Right atrium auricular region (tissue), 2 donors: ENCODE measurements around the gene DNAJC7. TPM values are rescaled to one million over a fixed set of nuclear protein-coding genes. Genes with fewer than 3 reads are reported as not detected.
"Not testable (repeated sequence)": the region's sequence is repeated elsewhere in the genome, so short reads cannot be mapped to it uniquely, and the experiment has no call there.

ENCODE experiments used
- DNase-seq: peaks from one replicate; pipeline ENCODE4 v3.0.0-alpha.2; 2019; ENCODE audit warnings: low spot score
- H3K27ac ChIP-seq, 2 donors: fragments of 200-600 bp; sonication (generic); 1 replicate in 1 of 2; 2 replicates in 1 of 2; pipeline ENCODE4 v1.5.1; 2016 to 2019
- H3K27me3 ChIP-seq, 2 donors: fragments of 200-600 bp; sonication (generic); one replicate each; pipeline versions ENCODE4 v1.5.1 to v1.6.0; 2017 to 2019
- H3K36me3 ChIP-seq: fragments of 200-600 bp; sonication (generic); one replicate; pipeline ENCODE4 v1.5.1; 2016
- H3K4me1 ChIP-seq, 2 donors: fragments of 200-600 bp; sonication (generic); one replicate each; pipeline versions ENCODE4 v1.5.1 to v1.6.0; 2017 to 2019
- H3K4me3 ChIP-seq, 2 donors: fragments of 200-600 bp; sonication (generic); 1 replicate in 1 of 2; 2 replicates in 1 of 2; pipeline ENCODE4 v1.5.1; 2017 to 2019; ENCODE audit warnings: mild to moderate bottlenecking in 1 of 2, moderate library complexity in 1 of 2
- H3K9me3 ChIP-seq, 2 donors: fragments of 200-600 bp; sonication (generic); one replicate each; pipeline ENCODE4 v1.5.1; 2019
- CTCF ChIP-seq, 2 donors: fragments of 200-600 bp; sonication (generic); IDR thresholded peaks; one replicate each; pipeline ENCODE4 v1.5.1; 2019; ENCODE audit warnings: antibody characterized with exemption in 2 of 2
- total RNA-seq, 2 donors: library from RNA; depleted of rRNA; stranded (reverse); fragments of >200 nt; gene quantifications; one replicate each; pipeline ENCODE4 v1.1.0, GENCODE V29; 2016

Gene DNAJC7
- total RNA-seq, 2 donors from 2014 or later = 42.7 to 47.1 TPM

GRCh38 chr17:42017866-42018200, 594 bp upstream of the DNAJC7 start:
- H3K27ac ChIP-seq = peak overlapping the region; percentile 92
- peak overlapping the region; percentile 83 to 91 for H3K4me3 ChIP-seq
- TF ChIP-seq CTCF (IDR thresholded peaks at IDR 0.05) = no peak
- no peak for DNase-seq
- H3K4me1 ChIP-seq = peaks cover 0 to 51% of the 10 kb centered on the region in 2 donors
- no peaks in the 10 kb centered on the region for H3K27me3 ChIP-seq
- H3K36me3 ChIP-seq = peaks cover 11% of the 10 kb centered on the region
- H3K9me3 ChIP-seq = no peaks in the 10 kb centered on the region

GRCh38 chr17:42016411-42016831, 818 bp downstream of the DNAJC7 start:
- TF ChIP-seq CTCF (IDR thresholded peaks at IDR 0.05) = no peak
- Histone ChIP-seq H3K27ac (peak overlapping the region; percentile 92), H3K27me3 (no peaks in the 10 kb centered on the region), H3K4me1 (peaks cover 0 to 59% of the 10 kb centered on the region in 2 donors), H3K36me3 (no peaks in the 10 kb centered on the region), H3K9me3 (no peaks in the 10 kb centered on the region), H3K4me3 (peak overlapping the region; percentile 83 to 91)
- no peak for DNase-seq

- H3K27ac ChIP-seq, H3K9me3 ChIP-seq, DNase-seq, H3K4me3 ChIP-seq, H3K36me3 ChIP-seq, H3K27me3 ChIP-seq: not testable (repeated sequence)
- H3K4me1 ChIP-seq = peaks cover 0 to 75% of the 10 kb centered on the region in 2 donors
These were observed 3.5 kb downstream of the DNAJC7 start for GRCh38 chr17:42013740-42014139.

- H3K36me3 ChIP-seq, DNase-seq: not testable (repeated sequence)
These were observed 4.9 kb downstream of the DNAJC7 start for GRCh38 chr17:42012363-42012762.

GRCh38 chr17:42010898-42011516, 6.2 kb downstream of the DNAJC7 start:
- H3K27me3 ChIP-seq = no peaks in the 10 kb centered on the region
- peaks cover 0 to 80% of the 10 kb centered on the region in 2 donors for H3K4me1 ChIP-seq
- no peaks in the 10 kb centered on the region for H3K9me3 ChIP-seq
- no peaks in the 10 kb centered on the region for H3K36me3 ChIP-seq
- H3K27ac ChIP-seq = peak overlapping the region in 1 of 2 donors; percentile 46
- no peak for DNase-seq
- no peak for TF ChIP-seq CTCF (IDR thresholded peaks at IDR 0.05)
- no peak overlapping the region for H3K4me3 ChIP-seq

More at GRCh38 chr17:42012363-42012762, 4.9 kb downstream of the DNAJC7 start:
- H3K9me3 ChIP-seq, H3K4me3 ChIP-seq, H3K27me3 ChIP-seq, H3K27ac ChIP-seq: not testable (repeated sequence)
- H3K4me1 ChIP-seq = peaks cover 0 to 75% of the 10 kb centered on the region in 2 donors

GRCh38 chr17:42010266-42010680, 7.0 kb downstream of the DNAJC7 start:
- peak overlapping the region in 1 of 2 donors; percentile 46 for H3K27ac ChIP-seq
- H3K9me3 ChIP-seq, H3K27me3 ChIP-seq, DNase-seq, H3K36me3 ChIP-seq, H3K4me3 ChIP-seq: not testable (repeated sequence)
- H3K4me1 ChIP-seq = peaks cover 0 to 77% of the 10 kb centered on the region in 2 donors

- H3K4me3 ChIP-seq = no peak overlapping the region
- no peak overlapping the region for H3K27ac ChIP-seq
- H3K4me1 ChIP-seq = peaks cover 0 to 79% of the 10 kb centered on the region in 2 donors
- H3K36me3 ChIP-seq = no peaks in the 10 kb centered on the region
- DNase-seq = no peak
- no peaks in the 10 kb centered on the region for H3K27me3 ChIP-seq
- no peak for TF ChIP-seq CTCF (IDR thresholded peaks at IDR 0.05)
- H3K9me3 ChIP-seq = no peaks in the 10 kb centered on the region
These were observed 8.1 kb downstream of the DNAJC7 start for GRCh38 chr17:42009170-42009569.
